GM21381 (cell line): ENCODE data around the gene BICC1.

ENCODE experiments used
- ATAC-seq: cut with Tn5 transposase; IDR thresholded peaks from one replicate; pipeline ENCODE4 v1.9.1; 2021; ENCODE audit warnings: mild to moderate bottlenecking, moderate library complexity; ENCODE audit not compliant: unreplicated experiment

The BICC1 gene

DNA sequence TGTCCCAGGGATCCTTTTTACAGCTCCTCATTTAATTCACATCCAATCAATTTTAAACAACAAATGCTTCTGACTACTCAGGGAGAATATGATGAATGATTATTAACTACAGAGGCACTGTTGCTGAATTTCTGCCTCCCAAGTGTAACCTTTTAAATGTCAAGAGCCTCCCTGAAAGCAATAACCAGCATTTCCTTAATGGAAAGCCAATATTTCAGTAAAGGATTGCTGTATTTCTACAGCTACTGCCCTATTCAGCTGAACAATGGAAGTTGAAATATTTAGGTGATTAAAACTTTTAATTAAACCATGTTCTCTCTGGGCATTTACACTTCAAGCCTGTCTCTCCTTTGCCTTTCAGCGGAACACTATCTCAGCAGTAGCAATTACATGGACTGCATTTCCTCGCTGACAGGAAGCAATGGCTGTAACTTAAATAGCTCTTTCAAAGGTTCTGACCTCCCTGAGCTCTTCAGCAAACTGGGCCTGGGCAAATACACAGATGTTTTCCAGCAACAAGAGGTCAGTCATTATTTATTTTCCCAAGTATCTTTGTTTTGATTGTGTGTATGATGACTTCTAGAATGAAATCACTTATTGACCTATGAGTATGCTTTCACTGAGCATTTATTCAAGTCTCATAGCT lies 304.7 kb downstream of the BICC1 start:
- ATAC-seq, result no peak

- ATAC-seq, result no peak
Observed at GRCh38 chr10:58818900-58819299, 306.2 kb downstream of the BICC1 start.

- ATAC-seq, result no peak
Observed at GRCh38 chr10:58820386-58820785, 307.7 kb downstream of the BICC1 start.

DNA sequence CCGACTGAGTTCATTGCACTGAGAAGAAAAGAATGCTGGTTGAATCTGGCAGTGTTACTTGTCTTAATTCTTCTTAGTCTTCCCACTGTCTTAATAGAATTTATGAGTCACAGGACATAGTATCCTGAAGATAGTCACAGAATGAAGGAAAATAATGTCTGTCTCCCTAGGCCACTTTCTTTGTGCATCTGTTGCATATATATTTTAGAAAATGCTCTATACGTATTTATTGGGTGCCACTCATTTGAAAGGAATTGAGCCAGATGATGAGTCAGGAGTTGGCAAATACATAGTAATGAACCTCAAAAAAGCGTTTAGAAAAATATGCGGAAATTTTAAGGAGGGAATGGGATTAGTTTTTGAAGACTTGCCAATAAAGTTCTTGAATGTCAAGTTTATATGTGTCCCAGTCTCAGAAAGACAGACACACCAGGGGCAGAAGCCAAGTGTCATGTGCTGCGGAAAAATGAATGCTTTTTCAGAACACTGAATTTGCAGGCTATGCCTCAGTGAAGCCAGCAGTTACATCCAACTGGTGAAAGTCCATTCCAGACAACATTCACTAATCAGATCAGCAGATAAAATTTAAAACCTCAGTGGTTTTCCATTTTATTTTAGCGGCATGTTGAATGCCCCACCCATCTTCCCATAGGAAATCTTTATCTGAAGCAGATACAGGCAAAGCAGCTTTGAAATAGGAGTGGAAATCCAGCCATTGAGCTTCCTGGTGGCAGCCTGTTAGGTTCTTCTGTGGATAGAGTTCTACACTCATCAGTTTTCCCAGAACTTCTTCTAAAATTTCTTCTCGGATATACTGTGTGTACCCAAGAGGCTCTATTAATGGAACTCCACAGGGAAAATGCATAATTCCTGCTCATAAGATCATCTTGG lies 308.4 kb downstream of the BICC1 start:
- ATAC-seq, result no peak

DNA sequence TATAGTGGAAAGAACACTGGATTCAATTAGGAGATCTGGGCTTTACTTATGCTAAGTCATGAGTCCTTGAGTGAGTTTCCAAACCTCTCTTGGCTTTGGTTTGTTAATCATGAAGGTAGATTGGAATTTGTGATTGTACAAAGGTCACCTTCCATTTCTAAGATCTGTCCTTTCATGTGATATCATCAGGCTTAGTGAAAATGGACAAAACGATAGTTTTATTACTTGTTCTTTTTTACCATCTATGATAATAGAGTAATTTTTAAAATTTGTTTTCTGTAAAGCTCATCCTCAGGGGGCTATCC lies 309.0 kb downstream of the BICC1 start:
- ATAC-seq, result no peak

- ATAC-seq, result no peak
Observed at GRCh38 chr10:58823983-58824382, 311.3 kb downstream of the BICC1 start.

GRCh38 chr10:58824396-58824795 lies 311.7 kb downstream of the BICC1 start:
- no peak for ATAC-seq

GRCh38 chr10:58826694-58827093 lies 314.0 kb downstream of the BICC1 start:
- ATAC-seq, result no peak

- ATAC-seq, result no peak
Observed at GRCh38 chr10:58827381-58827780, 314.7 kb downstream of the BICC1 start.

DNA sequence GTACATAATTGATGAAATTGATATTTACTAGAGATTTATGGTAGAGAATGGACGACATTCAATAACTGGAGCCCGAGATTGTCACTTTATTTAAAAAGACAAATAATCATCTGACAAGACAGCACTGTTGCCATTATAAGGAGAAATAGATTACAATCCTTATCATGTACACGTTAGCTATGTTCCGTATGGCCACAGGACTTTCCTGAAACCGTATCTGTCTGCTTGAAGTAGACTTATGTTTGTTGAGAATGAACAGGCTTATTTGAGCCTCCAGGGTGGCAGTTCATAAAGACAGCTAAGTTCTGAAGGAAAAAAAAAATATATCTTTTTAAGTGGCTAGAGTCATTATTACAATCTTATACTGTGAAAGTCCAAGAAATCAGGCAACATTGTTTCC lies 317.2 kb downstream of the BICC1 start:
- ATAC-seq, result no peak

- ATAC-seq, result no peak
Observed at GRCh38 chr10:58830697-58831096, 318.0 kb downstream of the BICC1 start.

DNA sequence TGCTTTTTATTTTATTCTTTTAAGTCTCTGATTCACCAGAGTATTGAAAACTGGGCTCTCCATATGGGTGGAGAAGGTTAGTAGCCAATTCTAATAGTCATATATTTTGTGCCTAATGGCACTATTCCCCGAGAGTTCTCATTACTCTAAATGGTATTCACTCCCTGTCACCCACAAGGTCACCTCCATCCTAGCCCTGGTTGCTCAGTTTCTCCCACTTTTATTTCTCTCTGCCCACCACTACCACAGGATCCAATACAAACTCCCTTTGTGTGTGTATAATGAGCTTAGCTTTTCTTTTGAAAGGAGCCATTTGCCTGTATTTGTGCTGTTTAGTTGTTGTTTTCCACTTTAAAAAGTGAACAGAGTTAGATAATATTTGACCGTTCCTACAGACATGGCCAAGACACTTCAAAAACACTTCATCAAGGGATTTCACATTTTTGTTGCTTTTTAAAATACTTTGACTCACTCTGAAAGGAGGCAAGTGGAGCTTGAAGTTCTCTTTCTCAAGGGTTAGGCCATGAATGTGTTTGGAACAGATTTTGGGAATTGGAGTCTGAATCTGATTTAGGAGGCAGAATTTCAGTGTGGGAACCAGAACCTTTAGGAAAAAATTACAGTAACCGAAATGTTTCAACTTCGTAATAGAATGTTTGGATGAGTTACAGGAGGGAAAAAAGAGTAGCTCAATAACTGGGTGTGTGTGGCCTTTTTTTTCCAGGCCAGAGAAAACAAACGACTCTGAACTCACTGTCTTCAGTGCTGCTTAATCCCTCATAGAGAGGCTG lies 321.3 kb downstream of the BICC1 start:
- ATAC-seq, result no peak

DNA sequence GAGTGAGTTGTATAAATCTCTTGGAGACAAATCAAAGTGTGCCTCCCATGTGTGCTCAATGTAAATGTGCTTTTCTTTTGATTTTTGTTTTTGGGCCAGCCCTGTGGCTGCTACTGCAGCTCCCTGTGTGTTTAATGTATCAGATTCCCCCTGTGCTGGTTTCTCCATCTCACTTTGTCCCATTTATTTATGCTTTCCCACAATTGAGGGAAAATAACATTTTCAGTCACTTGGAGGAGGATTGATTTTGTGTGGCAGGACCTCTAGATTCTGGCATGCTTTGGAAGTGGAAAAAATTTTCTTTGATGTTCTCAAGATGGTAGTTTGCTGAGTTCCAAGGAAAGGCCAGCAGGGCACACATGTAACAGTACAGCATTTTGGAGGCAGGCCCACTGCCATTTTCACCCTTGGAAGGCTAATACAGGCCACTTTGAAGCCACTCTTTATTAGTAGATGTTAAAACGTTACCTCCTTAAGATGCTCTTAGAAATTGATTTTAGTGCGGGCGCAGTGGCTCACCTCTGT lies 323.6 kb downstream of the BICC1 start:
- ATAC-seq, result no peak

DNA sequence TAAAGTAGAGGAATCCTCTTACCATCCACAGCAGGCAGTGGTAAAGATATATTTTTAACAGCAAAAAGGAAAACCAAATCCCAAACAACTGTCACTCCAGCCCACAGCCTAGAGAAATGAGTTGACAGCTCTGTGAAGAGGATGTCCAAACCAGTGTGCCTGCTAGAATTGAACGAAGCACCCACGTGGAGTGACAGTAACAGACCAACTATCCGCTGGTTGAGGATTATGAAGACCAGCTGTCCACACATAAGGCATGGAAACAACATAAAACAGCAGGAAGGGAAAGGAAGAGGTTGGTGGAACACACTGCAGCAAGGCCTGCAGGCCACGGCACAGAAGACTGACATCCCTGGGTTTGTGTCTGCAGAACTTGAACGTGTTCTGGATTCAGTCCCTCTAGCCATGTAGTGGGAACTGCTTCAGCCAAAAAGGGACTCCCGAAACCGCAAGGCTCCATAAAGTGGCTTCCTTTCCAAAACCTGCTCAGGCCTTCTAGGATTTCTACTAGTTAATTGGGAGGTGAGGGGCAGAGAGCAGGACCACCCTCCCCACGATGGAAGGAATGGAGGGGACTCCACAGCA lies 324.4 kb downstream of the BICC1 start:
- no peak for ATAC-seq

DNA sequence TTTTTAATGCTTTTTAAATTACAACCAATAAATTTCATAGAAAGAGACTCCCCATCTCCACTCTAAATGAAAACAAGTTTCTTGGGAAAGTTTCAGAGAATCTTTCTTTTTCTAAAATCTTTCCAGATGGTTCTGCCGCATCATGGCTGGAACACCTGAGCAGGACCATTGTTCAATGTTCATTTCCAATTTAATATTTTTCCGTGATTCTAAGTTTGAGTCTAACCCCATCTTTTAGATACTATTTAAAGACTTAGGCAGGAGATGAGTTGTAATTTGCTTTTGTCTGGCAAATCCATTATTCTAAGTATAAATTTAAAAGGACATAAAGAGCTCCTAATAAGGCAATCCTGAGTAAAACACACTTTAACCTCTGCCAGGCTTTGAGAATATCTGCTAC lies 325.2 kb downstream of the BICC1 start:
- ATAC-seq, result no peak

GRCh38 chr10:58838561-58839208 lies 326.0 kb downstream of the BICC1 start:
- no peak for ATAC-seq

- no peak for ATAC-seq
Observed at GRCh38 chr10:58839771-58840170, 327.1 kb downstream of the BICC1 start.

DNA sequence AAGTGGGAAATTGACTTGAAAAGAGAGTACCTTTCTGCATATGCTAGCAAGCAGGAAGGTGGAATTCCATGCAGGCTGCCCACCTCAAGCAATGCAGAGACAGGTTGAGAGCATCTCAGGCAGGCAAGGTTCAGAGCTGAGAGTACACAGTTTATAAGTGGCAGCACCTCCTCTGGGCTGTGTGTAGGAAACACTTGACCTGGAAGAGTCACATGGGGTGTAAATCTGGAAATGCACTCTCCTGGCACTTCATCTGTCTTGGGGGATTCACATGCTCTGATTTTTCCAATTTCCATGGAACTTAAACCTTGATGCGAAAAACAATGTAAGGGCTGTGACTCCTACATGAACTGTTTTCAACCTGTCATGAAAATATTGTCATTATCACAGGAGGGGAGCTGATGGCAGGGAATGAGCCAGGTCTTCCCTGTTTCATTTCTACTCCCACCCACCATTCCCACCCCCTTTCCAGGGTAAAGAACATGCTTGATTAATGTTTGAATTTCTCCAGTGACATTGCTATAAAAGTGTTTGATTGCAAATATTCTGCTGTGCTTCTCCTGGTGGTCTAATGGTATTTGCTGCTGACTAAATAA lies 328.3 kb downstream of the BICC1 start:
- ATAC-seq, result no peak

GRCh38 chr10:58842860-58843376 lies 330.2 kb downstream of the BICC1 start:
- ATAC-seq, result no peak

GRCh38 chr10:58843760-58844159 lies 331.1 kb downstream of the BICC1 start:
- no peak for ATAC-seq
